Non-pigmented ciliary epithelial cell (primary cell): ENCODE measurements around the gene RNF217.
"Not testable (repeated sequence)": the region's sequence is repeated elsewhere in the genome, so short reads cannot be mapped to it uniquely, and the experiment has no call there.

ENCODE experiments used
- DNase-seq: peaks from one replicate; pipeline ENCODE4 v3.0.0-alpha.2; 2010; ENCODE audit warnings: low read depth

Gene RNF217

GRCh38 chr6:125014661-125014957 is 52.4 kb downstream of the RNF217 start:
- no peak for DNase-seq

- DNase-seq, result no peak
These were observed 52.9 kb downstream of the RNF217 start for GRCh38 chr6:125015152-125015551.

- no peak for DNase-seq
These were observed 55.9 kb downstream of the RNF217 start for GRCh38 chr6:125018136-125018535.

GRCh38 chr6:125019281-125019680 is 57.0 kb downstream of the RNF217 start:
- no peak for DNase-seq

GRCh38 chr6:125019918-125020317 is 57.7 kb downstream of the RNF217 start:
- no peak for DNase-seq

- no peak for DNase-seq
These were observed 58.1 kb downstream of the RNF217 start for GRCh38 chr6:125020385-125020784.

GRCh38 chr6:125022391-125022989 is 60.3 kb downstream of the RNF217 start:
- no peak for DNase-seq

- no peak for DNase-seq
These were observed 63.1 kb downstream of the RNF217 start for GRCh38 chr6:125025164-125025854.

GRCh38 chr6:125027287-125027686 is 65.0 kb downstream of the RNF217 start:
- DNase-seq, result no peak

GRCh38 chr6:125030969-125031368 is 68.7 kb downstream of the RNF217 start:
- no peak for DNase-seq

- DNase-seq, result no peak
These were observed 69.1 kb downstream of the RNF217 start for GRCh38 chr6:125031385-125031784.

GRCh38 chr6:125034929-125035328 is 72.7 kb downstream of the RNF217 start:
- not testable (repeated sequence) for DNase-seq

- not testable (repeated sequence) for DNase-seq
These were observed 74.2 kb downstream of the RNF217 start for GRCh38 chr6:125036486-125036885.

GRCh38 chr6:125037827-125038226 is 75.6 kb downstream of the RNF217 start:
- no peak for DNase-seq

- no peak for DNase-seq
These were observed 76.7 kb downstream of the RNF217 start for GRCh38 chr6:125038925-125039324.

- DNase-seq, result no peak
These were observed 79.7 kb downstream of the RNF217 start for GRCh38 chr6:125041740-125042459.

- no peak for DNase-seq
These were observed 81.8 kb downstream of the RNF217 start for GRCh38 chr6:125044066-125044465.

- no peak for DNase-seq
These were observed 82.4 kb downstream of the RNF217 start for GRCh38 chr6:125044667-125045066.

GRCh38 chr6:125046107-125046925 is 84.1 kb downstream of the RNF217 start:
- DNase-seq, result no peak

GRCh38 chr6:125048274-125048673 is 86.0 kb downstream of the RNF217 start:
- no peak for DNase-seq

- DNase-seq, result no peak
These were observed 88.6 kb downstream of the RNF217 start for GRCh38 chr6:125050663-125051318.

- DNase-seq, result no peak
These were observed 91.6 kb downstream of the RNF217 start for GRCh38 chr6:125053809-125054208.
